Duodenal mucosa (tissue), 2 donors: Measurements from ENCODE around the gene OSBPL3.
"Not testable (repeated sequence)": the region's sequence is repeated elsewhere in the genome, so short reads cannot be mapped to it uniquely, and the experiment has no call there.

Source experiments
- H3K27ac ChIP-seq: one replicate; pipeline ENCODE4 v1.7.0; 2013; ENCODE audit warnings: low read depth, low read length
- H3K27me3 ChIP-seq, 2 donors: one replicate each; pipeline ENCODE4 v1.7.0; 2013; ENCODE audit warnings: low read length in 2 of 2, control low read depth in 1 of 2; ENCODE audit not compliant: insufficient read depth in 2 of 2, control insufficient read depth in 1 of 2
- H3K36me3 ChIP-seq, 2 donors: one replicate each; pipeline ENCODE4 v1.7.0; 2013; ENCODE audit warnings: low read length in 2 of 2, control low read depth in 1 of 2; ENCODE audit not compliant: insufficient read depth in 2 of 2, control insufficient read depth in 1 of 2
- H3K4me1 ChIP-seq, 2 donors: one replicate each; pipeline ENCODE4 v1.7.0; 2013; ENCODE audit warnings: low read length in 2 of 2, control low read depth in 1 of 2; ENCODE audit not compliant: insufficient read depth in 2 of 2, control insufficient read depth in 1 of 2
- H3K4me3 ChIP-seq, 2 donors: one replicate each; pipeline ENCODE4 v1.7.0; 2013; ENCODE audit warnings: low read length in 2 of 2, low read depth in 1 of 2
- H3K9ac ChIP-seq, 2 donors: one replicate each; pipeline ENCODE4 v1.7.0; 2013; ENCODE audit warnings: low read length in 2 of 2, low read depth in 1 of 2
- H3K9me3 ChIP-seq, 2 donors: one replicate each; pipeline ENCODE4 v1.7.0; 2013; ENCODE audit warnings: low read length in 2 of 2, control low read depth in 1 of 2; ENCODE audit not compliant: control insufficient read depth in 1 of 2

The OSBPL3 gene

DNA sequence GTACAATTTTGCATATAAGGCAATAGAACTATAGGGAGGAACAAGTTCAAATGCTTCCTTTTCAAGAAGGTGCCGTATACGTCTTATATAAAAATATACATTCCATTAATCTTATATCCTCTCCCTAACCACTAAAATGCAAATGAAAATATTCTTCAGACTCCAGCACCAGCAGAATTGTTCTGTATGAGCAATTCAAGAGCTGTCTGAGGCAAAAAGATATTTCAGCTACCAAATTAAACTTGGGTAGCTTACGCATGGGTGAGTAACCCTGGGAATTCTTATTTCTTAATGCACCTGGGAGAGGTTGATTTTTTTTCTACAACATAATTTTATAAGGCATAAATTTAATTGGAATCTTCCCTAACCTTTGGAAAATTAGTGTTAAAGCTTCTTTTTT, 180.5 kb downstream of the OSBPL3 start:
- no peaks in the 10 kb centered on the region for H3K9me3 ChIP-seq

DNA sequence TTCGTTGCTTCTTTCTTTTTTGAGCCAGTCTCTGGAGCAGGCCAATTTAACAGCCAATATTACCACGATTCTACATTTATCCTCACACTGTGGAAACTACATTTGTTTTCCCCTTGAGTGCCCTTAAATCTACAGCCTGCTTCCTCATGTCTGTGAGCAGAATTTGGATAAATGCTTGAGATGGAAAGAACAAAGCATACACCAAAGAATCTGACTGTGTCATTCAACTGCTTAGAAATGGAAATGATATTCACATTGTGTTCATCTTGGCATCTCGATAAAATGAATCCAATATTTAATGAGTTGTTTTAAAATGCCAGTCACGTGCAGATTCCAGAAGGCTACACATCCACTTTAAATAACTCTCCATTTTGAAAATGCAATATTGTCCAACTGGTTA, 181.7 kb downstream of the OSBPL3 start:
- Histone ChIP-seq H3K9ac (no peak overlapping the region), H3K9me3 (no peaks in the 10 kb centered on the region), H3K4me1 (no peaks in the 10 kb centered on the region), H3K36me3 (peaks cover 0 to 4% of the 10 kb centered on the region in 2 donors), H3K27me3 (no peaks in the 10 kb centered on the region), H3K4me3 (no peak overlapping the region), H3K27ac (no peak overlapping the region)

More for the DNA sequence above, 180.5 kb downstream of the OSBPL3 start:
- no peak overlapping the region for H3K27ac ChIP-seq
- H3K4me3 ChIP-seq = no peak overlapping the region
- H3K27me3 ChIP-seq = no peaks in the 10 kb centered on the region
- no peaks in the 10 kb centered on the region for H3K4me1 ChIP-seq
- H3K9ac ChIP-seq = no peak overlapping the region
- H3K36me3 ChIP-seq = peaks cover 9 to 10% of the 10 kb centered on the region in 2 donors

DNA sequence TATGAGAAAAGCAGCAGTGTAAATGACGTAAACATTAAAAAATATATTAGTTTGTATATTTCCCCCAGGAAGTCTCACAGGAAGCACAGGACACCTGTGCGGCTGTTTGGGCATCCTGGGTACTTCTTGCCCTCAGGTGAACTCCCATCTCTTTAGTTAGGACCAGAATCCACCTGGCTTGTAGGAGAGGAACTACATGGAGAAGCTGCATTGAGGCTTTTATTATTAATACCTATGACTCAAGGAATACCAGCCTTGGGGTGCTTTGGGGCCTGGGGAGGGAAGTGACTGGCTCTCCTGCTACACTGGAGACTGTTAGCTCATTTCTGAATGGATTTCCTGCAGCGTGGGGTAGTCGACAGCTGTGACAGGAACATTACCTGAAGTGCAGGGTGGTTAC, 182.7 kb downstream of the OSBPL3 start:
- no peak overlapping the region for H3K27ac ChIP-seq

DNA sequence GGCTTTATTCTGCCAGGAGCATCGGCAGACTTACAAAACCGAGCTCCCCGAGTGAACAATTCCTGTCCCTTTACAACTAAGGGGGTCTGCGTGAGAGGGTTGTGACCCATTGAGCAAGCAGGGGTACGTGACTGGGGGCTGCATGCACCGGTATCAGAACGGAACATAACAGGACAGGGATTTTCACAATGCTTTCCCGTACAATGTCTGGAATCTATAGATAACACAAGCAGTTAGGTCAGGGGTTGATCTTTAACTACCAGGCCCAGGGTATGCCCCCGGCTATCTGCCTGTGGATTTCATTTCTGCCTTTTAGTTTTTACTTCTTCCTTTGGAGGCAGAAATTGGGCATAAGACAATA, 184.6 kb downstream of the OSBPL3 start:
- Histone ChIP-seq H3K4me1 (no peaks in the 10 kb centered on the region), H3K9me3 (no peaks in the 10 kb centered on the region), H3K9ac (no peak overlapping the region), H3K27me3 (no peaks in the 10 kb centered on the region), H3K36me3 (no peaks in the 10 kb centered on the region), H3K4me3 (no peak overlapping the region), H3K27ac (no peak overlapping the region)

More for the DNA sequence above, 182.7 kb downstream of the OSBPL3 start:
- Histone ChIP-seq H3K27me3 (no peaks in the 10 kb centered on the region), H3K4me1 (no peaks in the 10 kb centered on the region), H3K9me3 (no peaks in the 10 kb centered on the region), H3K4me3 (no peak overlapping the region), H3K36me3 (peaks cover 0 to 4% of the 10 kb centered on the region in 2 donors), H3K9ac (no peak overlapping the region)

DNA sequence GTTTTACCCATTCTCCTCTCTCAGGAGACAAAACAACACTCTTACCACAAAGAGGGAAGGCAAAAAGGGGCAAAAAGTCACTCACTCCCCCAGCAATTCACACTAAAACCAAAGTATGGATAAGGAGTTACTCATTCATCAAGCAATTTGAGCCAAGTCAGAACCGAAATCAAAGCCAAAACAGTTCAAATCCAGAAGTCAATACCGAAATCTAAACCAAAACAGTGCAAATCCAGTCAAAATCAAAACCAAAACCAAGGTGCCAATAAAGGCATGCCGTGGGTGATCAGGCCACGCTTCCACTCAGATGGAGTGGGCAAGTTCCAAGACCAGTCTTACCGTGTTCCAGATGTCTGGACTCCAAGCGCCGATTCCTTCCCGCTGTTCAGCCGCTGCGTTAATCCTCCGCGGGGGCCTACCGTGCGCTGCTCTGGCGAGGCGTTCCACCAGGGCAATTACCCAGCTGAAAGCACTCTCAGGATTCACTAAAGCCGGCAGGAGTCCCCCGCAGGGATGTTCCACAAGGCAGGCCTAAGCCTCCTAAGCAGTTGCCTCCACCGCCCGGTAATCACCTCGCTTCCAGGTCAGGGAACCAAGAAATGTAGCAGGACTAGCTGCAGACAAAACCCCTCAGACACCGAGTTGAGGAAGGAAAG, 185.1 kb downstream of the OSBPL3 start:
- H3K4me3 ChIP-seq, H3K9me3 ChIP-seq, H3K27me3 ChIP-seq, H3K4me1 ChIP-seq, H3K27ac ChIP-seq, H3K36me3 ChIP-seq, H3K9ac ChIP-seq: not testable (repeated sequence)

DNA sequence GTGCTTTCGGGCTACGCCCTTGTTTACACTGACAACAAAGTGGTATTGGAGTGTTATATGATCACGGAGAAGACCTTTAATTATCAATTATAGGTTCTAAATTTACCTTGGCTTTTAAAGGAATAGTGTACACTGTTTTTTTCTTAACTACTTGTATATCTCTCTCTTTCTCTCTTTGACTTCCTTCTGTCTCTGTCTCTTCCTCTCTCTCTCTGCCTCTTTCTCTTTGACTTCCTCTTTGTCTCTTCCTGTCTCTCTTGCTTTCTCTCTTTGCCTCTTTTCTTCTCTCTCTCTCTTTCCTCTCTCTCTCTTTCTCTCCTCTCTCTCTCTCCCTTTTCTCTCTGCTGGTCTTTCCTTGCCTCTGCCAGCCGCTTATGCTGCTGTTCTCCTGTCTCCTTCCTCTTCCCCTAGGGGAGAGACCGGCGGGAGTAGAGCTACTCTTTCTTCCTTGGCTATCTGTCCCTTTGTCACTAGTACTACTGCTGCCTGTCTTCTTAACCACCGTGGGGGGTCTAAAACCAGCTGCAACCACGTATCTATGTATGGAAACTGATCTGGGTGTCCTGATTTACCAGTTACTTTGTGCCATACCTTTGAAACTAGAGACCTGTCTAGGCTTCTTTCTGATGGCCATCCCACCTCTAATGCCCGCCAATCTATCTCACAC, 185.9 kb downstream of the OSBPL3 start:
- Histone ChIP-seq H3K9me3 (no peaks in the 10 kb centered on the region), H3K27me3 (no peaks in the 10 kb centered on the region), H3K9ac (no peak overlapping the region), H3K4me3 (no peak overlapping the region), H3K36me3 (no peaks in the 10 kb centered on the region), H3K27ac (no peak overlapping the region), H3K4me1 (no peaks in the 10 kb centered on the region)

DNA sequence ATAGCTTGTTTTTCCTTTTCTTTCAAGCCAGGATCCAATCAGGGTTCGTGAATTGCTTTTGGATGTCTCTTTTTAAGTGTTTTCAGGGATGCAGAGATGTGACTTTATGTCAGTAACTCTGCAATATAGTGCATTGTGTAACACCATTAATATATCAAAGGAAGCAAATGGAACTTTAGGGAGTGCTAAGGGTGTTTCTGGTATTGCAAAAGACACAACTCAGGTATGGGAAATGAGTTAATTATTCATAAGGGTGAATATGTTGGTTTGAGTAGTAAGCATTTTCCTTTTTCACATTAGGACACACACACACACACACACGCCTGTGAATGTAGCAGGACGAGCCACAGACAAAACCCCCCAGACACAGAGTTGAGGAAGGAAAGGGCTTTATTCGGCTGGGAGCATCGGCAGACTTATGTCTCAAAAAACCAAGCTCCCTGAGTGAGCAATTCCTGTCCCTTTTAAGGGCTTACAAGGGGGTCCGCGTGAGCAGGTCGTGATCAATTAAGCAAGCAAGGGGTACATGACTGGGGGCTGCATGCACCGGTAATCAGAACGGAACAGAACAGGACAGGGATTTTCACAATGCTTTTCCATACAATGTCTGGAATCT, 190.9 kb downstream of the OSBPL3 start:
- no peak overlapping the region for H3K27ac ChIP-seq
- no peaks in the 10 kb centered on the region for H3K36me3 ChIP-seq
- no peak overlapping the region for H3K9ac ChIP-seq
- no peak overlapping the region for H3K4me3 ChIP-seq
- no peaks in the 10 kb centered on the region for H3K4me1 ChIP-seq
- no peaks in the 10 kb centered on the region for H3K27me3 ChIP-seq
- no peaks in the 10 kb centered on the region for H3K9me3 ChIP-seq

DNA sequence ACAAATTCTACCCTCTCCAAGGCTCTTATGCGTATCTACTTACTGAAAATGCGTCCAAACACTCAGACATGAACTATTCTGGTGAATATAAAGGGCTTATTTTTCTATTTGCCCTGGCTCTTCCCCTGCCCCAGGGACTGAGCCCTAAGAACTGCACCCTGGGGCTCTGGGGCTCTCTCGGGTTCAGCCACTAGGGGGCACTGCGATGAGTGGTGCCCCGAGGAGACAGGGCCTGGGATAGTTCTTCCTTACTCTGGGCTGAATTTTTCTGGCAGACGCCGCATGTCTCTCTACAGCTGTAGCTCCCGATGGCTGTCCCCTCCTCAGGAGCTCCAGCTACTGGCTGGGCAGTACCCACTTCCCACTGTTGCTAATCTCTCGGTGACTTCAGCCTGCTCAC, 191.9 kb downstream of the OSBPL3 start:
- Histone ChIP-seq H3K27ac (no peak overlapping the region), H3K9me3 (no peaks in the 10 kb centered on the region), H3K27me3 (no peaks in the 10 kb centered on the region)

DNA sequence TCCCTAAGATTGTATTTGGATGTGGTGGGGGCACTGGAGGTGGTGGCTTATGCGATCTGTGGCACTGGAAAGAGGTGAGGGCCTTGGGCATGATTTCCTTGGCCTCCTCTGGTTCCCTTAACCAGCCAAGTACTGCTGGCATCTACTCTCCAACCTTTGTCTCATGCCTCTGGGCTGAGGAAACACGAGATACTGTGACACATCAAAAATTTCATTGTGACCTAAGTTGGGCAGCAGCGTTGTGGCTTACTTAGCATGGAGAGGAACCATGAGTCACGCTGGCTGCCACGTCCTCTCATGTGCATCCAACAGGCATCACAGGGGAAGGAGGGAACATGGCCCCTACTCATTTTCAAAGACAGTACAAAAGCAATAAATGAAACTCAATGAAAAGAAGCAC, 193.0 kb downstream of the OSBPL3 start:
- no peak overlapping the region for H3K27ac ChIP-seq
- no peaks in the 10 kb centered on the region for H3K36me3 ChIP-seq
- no peaks in the 10 kb centered on the region for H3K27me3 ChIP-seq
- H3K9ac ChIP-seq = no peak overlapping the region
- H3K9me3 ChIP-seq = no peaks in the 10 kb centered on the region
- H3K4me3 ChIP-seq = no peak overlapping the region
- H3K4me1 ChIP-seq = no peaks in the 10 kb centered on the region

More for the DNA sequence above, 191.9 kb downstream of the OSBPL3 start:
- no peaks in the 10 kb centered on the region for H3K36me3 ChIP-seq
- H3K4me1 ChIP-seq = no peaks in the 10 kb centered on the region
- H3K9ac ChIP-seq = no peak overlapping the region
- no peak overlapping the region for H3K4me3 ChIP-seq

DNA sequence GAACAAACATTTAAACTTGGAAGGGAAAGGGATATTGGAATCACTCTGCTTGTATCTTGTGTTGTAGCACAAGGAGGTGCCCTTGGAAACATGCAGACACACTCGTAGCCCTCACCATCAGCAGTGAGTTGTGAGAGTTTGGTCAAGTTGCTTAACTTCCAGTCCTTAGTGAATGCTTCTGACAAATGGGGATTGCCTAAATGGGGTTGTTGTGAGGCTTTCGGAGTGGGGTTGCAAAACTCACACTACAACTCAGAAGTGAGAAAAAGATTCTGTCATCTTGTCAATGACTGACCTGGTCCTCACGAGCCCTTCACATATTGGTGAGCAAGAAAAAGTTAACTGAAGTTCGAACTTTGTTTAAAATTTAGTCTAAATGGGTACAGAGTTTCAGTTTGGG, 193.7 kb downstream of the OSBPL3 start:
- Histone ChIP-seq H3K4me1 (no peaks in the 10 kb centered on the region), H3K27ac (no peak overlapping the region), H3K27me3 (no peaks in the 10 kb centered on the region), H3K9ac (no peak overlapping the region), H3K36me3 (no peaks in the 10 kb centered on the region), H3K9me3 (no peaks in the 10 kb centered on the region), H3K4me3 (no peak overlapping the region)
